ENCODE data around the gene SLC36A3. TPM values are rescaled to one million over a fixed set of nuclear protein-coding genes. Genes with fewer than 3 reads are reported as not detected.

The SLC36A3 gene
- total and polyA plus RNA-seq, 2 of the 4 experiments (the other 2 are of a cell fraction), result not detected

GRCh38 chr5:151286246-151286645, 17.3 kb downstream of the SLC36A3 start:
- H3K56ac ChIP-seq (ENCODE audit: extremely low read depth, insufficient read depth, low read length), result no peak overlapping the region
- dilution Hi-C loops (cut with HindIII; ENCODE audit: low sequenced_read_pairs, unreplicated experiment) (no loop called here), intact Hi-C loops (cut with micrococcal nuclease) (no loop called here), in situ Hi-C loops (cut with MboI; ENCODE audit: low sequenced_read_pairs) (no loop called here)
- H3K9me3 ChIP-seq (ENCODE audit: control insufficient read depth, insufficient read depth, low read length), result no peaks in the 10 kb centered on the region
- H4K91ac ChIP-seq (ENCODE audit: insufficient read depth, low read depth, low read length), result no peak overlapping the region
- H3K27ac ChIP-seq (ENCODE audit: insufficient read depth, low read length), result no peak overlapping the region
- no peak overlapping the region for H2AK5ac ChIP-seq (ENCODE audit: low read depth, low read length)
- no peak overlapping the region for H3K23ac ChIP-seq (ENCODE audit: low read depth, low read length)
- no peaks in the 10 kb centered on the region; the same call in none of the 2 replicates for H3K27me3 ChIP-seq (ENCODE audit: control insufficient read depth, insufficient read depth, low read length)
- no peak for DNase-seq
- H2BK5ac ChIP-seq (ENCODE audit: low read depth, low read length, poor library complexity, severe bottlenecking), result no peak overlapping the region
- H3K4ac ChIP-seq (ENCODE audit: low read depth, low read length), result no peak overlapping the region
- no peak overlapping the region for H3K9ac ChIP-seq (ENCODE audit: low read depth, low read length)
- H3K9me1 ChIP-seq (ENCODE audit: insufficient read depth, low read length), result no peaks in the 10 kb centered on the region
- no peak overlapping the region for H4K5ac ChIP-seq (ENCODE audit: low read depth, low read length)
- no peak overlapping the region for H2BK120ac ChIP-seq (ENCODE audit: low read depth, low read length)
- no peaks in the 10 kb centered on the region for H3K79me1 ChIP-seq (ENCODE audit: low read depth in 1 of 2, low read length in 2 of 2)
- no CpG with 5 or more reads among the region's 1 CpG for whole genome bisulfite sequencing, 2 experiments (ENCODE audit: extremely low coverage in 2 of 2, insufficient read length in 1 of 2)
- no TSS peak for BruUV-seq (replicated peaks)
- no peaks in the 10 kb centered on the region for H3K4me1 ChIP-seq (ENCODE audit: control insufficient read depth, insufficient read depth, low read length)
- CTCF ChIA-PET, result no interaction called here
- ATAC-seq (ENCODE audit: low read depth), result no peak
- no peak overlapping the region for H3K18ac ChIP-seq (ENCODE audit: low read depth, low read length)
- no peak overlapping the region for H3K4me2 ChIP-seq (ENCODE audit: low read depth, low read length)
- H3K4me3 ChIP-seq (ENCODE audit: insufficient read depth, low read depth, low read length), result no peak overlapping the region
- no peaks in the 10 kb centered on the region for H3K36me3 ChIP-seq (ENCODE audit: control insufficient read depth, insufficient read depth, low read length)
- no peak overlapping the region for H2AK9ac ChIP-seq (replicated peaks; ENCODE audit: low read depth, low read length, poor library complexity)
- H2AFZ ChIP-seq (replicated peaks; ENCODE audit: low read length, poor library complexity), result no peak overlapping the region
- POLR2A ChIA-PET (ENCODE audit: unreplicated experiment), result no interaction called here
- H4K20me1 ChIP-seq (ENCODE audit: insufficient read depth, low read length), result no peaks in the 10 kb centered on the region
- no peak overlapping the region for H2BK20ac ChIP-seq (ENCODE audit: low read depth, low read length)
- H4K8ac ChIP-seq (ENCODE audit: low read depth in 2 of 2, low read length in 2 of 2), result no peak overlapping the region
- no peak overlapping the region for H2BK15ac ChIP-seq (ENCODE audit: low read depth, low read length)
- TF ChIP-seq NFE2L2 (IDR thresholded peaks at IDR 0.05; ENCODE audit: low read depth, low read length), result no peak
- no peak for TF ChIP-seq ELK1 (IDR thresholded peaks at IDR 0.05; ENCODE audit: borderline replicate concordance, low read depth, low read length)
- no peak for TF ChIP-seq MAZ (IDR thresholded peaks at IDR 0.05; ENCODE audit: borderline replicate concordance, low read depth, low read length)
- TF ChIP-seq CTCF (conservative IDR thresholded peaks at IDR 0.05; ENCODE audit: low read depth, low read length), result no peak
- no peak for TF ChIP-seq RAD21 (IDR thresholded peaks at IDR 0.05; ENCODE audit: low read length)
- TF ChIP-seq RCOR1 (IDR thresholded peaks at IDR 0.05; ENCODE audit: insufficient replicate concordance, low read length), result no peak
- TF ChIP-seq FOS (IDR thresholded peaks at IDR 0.05; ENCODE audit: low read depth, low read length), result no peak
- TF ChIP-seq BHLHE40 (IDR thresholded peaks at IDR 0.05; ENCODE audit: low read depth, low read length), result no peak
- TF ChIP-seq USF2 (IDR thresholded peaks at IDR 0.05; ENCODE audit: low read depth, low read length), result no peak
- H3K14ac ChIP-seq (replicated peaks; ENCODE audit: low read depth, low read length), result no peak overlapping the region

Data from IMR-90 (cell line).